Activated CD4-positive, alpha-beta T cell treated with anti-CD3 and anti-CD28 coated beads for 24 hours (primary cell): ENCODE measurements around the gene EPN2.
"Not testable (repeated sequence)": the region's sequence is repeated elsewhere in the genome, so short reads cannot be mapped to it uniquely, and the experiment has no call there.

ENCODE experiments used
- DNase-seq, 2 donors: peaks; one replicate each; pipeline ENCODE4 v3.0.0-alpha.2; 2020; ENCODE audit warnings: low read depth in 2 of 2

Gene EPN2

DNA sequence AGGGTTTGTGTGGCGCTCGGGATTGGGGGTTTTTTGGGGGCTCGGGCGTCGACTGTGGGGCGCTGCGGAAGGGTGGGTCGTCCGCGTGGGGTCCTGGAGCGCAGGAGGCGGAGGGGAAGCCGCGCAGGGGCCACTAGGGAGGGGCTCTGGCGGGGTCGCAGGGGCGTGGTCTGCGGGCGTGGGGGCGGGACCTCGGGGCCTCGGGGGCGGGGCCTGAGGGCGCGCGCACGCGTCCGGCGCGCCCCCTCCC, at the start of gene EPN2:
Gene EPN2 (plus strand): TSS at position 228 of the 250 bp plus-strand sequence. CDS start 45,754 bp downstream, outside the sequence.
- DNase-seq = peak; percentile 40 to 45

- DNase-seq = not testable (repeated sequence)
Measured at GRCh38 chr17:19187883-19188869, 49.0 kb upstream of the EPN2 start.

GRCh38 chr17:19188870-19189708, 48.1 kb upstream of the EPN2 start:
- not testable (repeated sequence) for DNase-seq

DNA sequence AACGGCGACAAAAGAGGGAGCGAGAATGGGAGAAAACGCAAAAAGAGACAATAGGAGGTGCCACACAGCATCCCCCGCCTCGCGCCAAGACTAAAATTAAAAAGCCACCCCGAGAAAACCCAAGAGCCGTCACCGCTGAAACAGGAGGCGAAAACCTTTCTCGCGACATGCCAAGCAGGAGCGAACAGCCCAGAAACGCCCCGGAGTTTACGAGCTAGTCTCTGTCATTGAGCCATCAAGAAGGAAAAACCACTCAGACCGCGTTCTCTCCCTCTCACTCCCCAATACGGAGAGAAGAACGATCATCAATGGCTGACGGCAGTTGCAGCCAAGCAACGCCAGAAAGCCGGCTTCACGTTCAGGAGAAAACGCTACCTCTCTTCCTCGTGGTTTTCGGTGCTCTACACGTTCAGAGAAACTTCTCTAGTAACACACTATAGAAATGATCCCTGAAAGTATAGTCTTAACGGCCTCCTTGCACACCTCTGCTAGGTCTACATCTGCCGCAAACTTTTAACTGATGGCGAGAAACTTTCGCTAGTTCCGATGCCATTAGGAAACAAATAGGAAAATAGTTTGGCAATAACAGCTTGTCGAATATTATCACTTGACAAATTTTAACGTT, 47.3 kb upstream of the EPN2 start:
- DNase-seq = not testable (repeated sequence)

DNA sequence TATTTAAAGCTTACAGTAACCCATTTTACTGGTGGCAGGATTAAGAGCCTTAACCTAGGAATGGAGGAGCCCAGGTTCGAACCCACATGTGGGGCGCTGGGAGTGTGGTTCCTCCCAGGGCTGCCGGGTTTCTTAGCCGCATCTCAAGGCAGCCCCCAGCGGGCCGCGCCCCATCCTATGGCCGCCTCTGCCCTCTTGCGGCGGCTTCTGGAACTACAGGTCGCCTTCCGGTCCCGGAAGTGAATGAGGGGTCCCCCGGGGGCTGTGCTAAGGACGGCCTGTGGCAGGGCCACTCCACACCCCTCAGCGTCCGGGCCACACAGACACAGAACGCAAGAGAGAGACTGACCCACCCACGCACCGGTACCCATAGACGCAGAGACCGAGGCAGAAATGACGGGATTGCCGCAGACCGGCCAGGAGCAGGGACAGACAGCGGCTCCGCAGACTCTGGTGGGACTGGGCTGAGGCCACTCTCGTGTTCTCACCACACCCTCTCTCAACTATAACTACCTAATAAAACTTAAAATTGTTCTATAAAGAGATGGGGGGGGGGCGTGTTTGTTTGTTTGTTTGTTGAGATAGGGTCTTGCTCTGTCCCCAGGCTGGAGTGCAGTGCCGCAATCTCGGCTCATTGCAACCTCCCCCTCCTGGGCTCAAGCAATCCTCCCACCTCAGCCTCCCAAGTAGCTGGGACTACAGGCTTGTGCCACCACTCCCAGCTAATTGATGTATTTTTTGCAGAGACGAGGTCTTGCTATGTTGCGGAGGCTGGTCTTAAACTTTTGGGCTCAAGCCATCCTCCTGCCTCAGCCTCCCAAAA, 40.6 kb upstream of the EPN2 start:
- DNase-seq = not testable (repeated sequence)

DNA sequence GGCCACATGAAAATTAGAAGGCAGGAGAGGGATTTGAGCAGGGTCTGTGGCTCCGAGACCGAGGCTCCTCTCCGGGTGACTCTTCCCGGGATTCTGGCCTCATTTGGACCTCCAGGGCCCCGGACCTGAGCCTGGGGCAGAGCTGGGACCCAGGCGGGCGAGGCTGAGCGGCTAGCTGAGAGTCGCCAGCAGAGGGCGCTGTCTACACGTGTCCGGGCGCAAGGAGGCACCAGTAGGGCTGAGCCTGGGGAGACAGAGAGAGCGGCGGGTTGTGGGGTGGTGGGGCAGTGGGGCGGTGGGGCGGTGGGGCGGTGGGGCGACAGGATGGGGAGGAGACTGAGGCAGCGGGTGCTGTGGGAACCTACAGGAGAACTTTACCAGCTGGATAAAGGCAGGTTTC, 34.7 kb upstream of the EPN2 start:
- DNase-seq = not testable (repeated sequence)

- not testable (repeated sequence) for DNase-seq
Measured at GRCh38 chr17:19203429-19203828, 33.7 kb upstream of the EPN2 start.

- DNase-seq = not testable (repeated sequence)
Measured at GRCh38 chr17:19215074-19215860, 21.9 kb upstream of the EPN2 start.

DNA sequence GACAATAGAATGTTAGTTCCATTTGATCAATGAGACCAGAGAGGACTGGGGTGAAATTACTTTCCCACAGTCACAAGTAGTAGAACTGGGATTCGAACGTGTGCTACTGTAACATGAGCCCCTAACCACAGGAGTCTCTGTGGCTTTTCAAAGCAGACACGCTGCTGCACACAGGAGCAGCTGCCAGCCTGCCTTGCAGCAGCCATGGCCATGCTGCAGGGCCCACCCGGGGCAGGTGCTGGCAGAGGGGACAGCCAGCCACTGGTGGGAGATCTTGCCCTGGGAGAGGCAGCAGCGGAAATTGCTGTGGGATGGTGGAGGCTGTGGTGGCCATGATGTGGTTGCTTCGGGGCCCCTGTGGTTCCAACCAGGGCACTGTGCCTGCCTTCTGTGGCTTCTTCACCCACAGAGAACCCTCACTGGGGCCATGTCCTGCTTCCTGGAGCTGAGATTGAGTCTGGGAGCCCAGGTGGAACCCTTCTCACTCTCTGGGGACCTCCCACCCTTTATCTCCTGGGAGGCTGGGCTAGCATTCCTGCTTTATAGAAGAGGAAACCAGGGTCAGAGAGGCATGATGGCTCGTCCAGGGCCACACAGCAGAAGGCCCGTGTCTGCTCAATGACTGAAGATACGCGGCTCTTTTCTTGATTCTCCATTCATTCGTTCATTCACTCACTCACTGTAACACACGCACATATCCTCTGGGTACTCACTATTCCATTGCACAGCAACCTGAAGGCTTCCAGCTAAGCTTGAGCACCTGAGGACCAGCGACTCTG, 20.8 kb upstream of the EPN2 start:
- DNase-seq = not testable (repeated sequence)

- not testable (repeated sequence) for DNase-seq
Measured at GRCh38 chr17:19218914-19219313, 18.3 kb upstream of the EPN2 start.

DNA sequence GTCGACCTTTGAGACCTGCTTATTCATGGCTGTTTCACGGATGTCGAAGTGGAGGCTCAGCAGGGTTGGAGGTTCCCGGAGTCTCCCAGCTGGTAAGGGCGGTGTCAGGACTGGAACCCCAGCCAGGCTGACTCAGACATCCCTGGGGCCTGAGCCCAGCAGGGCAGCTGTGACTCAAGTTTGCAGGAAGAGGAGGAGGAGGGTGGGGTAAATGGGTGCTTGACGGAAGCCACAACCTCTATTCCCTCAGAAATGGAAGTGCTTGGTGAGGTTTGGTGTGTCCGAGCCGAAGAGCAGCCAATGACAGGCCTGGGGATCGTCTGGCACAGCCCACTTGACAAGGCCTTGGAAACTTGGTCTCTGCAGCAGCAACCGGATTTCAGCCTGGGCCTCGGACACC, 17.8 kb upstream of the EPN2 start:
- DNase-seq = not testable (repeated sequence)

- not testable (repeated sequence) for DNase-seq
Measured at GRCh38 chr17:19220195-19220594, 17.0 kb upstream of the EPN2 start.

DNA sequence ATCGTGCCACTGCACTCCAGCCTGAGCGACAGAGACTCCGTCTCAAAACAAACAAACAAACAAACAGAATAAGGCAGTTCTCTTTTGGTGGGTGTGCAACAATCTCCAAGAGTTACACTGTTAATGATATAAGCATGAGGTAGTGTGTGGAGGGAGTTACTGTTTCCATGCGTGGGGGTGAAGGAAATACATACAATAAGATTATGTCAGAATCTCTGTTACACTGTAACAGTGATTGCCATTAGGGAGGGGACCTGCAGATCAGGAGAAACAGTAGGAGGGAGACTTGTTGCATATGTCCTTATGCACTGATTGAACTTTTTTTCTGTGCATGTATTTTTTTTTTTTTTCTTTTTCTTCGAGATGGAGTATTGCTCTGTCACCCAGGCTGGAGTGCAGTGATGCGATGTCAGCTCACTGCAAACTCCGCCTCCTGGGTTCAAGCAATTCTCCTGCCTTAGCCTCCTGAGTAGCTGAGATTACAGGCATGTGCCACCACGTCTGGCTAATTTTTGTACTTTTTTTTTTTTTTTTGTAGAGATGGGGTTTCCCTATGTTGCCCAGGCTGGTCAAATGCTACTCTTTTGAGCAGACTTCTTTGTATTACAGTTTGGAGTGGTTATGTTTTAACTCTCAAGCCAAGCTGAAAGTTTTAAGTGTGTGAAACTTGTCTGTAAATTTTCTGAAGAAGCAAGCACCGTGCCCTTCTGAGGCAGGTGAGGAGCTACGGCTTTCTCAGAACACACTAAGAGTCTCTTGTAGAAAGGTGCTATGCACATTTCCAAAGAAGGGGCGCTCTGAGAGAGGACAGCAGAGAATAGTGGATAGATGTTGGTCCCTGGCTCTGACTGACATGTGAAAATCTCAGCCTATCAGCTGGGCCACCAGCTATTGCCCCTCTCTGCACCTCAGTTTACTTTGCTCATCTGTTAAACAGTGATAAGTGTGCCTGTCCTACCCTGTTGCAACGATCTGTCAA, 10.3 kb upstream of the EPN2 start:
- DNase-seq = not testable (repeated sequence)

DNA sequence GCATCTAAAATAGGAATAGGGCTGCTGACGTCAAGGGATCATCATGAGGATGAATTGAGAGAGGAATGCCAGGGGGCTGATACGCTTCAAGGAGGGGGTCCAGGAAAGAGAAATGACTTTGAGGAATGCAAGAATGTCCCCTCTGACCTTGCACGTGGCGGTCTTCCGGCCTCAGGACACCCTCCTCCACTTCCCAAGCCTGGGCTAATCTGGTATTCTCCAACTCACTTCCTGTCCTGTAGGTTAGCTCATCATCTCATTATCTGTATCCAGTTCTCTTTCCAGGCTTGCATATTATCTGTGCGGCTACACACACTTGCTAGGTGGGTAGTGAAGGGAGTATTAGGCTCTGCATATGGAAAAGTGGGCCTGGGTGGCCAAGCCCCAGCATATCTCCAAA, 2.5 kb upstream of the EPN2 start:
- not testable (repeated sequence) for DNase-seq

GRCh38 chr17:19236351-19237138, 621 bp upstream of the EPN2 start:
- DNase-seq = not testable (repeated sequence)

DNA sequence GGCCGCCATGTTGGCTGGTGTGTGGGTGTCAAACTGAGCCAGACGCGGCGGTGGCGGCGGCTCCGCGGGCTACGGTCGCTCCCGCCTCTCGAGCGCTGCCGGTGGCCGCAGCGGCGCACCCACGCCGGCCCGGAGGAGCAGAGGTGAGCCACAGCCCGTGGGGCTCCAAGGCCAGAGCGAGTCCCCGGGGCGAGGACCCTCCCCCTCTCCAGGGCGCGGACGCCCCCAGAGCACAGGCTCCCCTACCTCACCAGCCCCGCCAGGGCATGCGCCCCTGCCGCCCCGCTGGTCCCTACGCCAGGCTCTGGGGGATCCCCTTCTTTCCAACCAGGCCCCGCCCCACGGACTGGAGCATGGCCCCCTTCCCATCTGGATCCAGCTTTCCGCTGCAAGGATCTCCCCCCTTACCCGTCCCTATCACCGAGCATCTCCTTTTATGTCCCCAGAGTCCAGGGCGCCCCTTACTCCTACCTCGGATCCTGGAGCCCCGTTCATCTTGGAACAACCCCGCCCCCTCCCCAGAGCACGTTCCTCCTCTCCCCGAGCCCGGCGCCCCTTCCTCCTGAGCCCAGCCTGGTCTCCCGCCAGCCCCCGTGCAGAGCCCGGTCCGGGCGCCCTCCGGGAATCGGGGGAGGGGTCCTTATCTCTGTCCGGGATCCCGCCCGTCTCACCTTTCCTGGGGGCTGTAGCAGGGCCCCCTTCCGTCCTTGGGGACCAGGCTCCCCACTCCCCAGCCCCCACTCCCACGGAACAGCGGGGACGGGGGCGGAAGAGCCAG, 412 bp downstream of the EPN2 start:
- peak; percentile 6 to 16 for DNase-seq

- no peak for DNase-seq
Measured at GRCh38 chr17:19238167-19238505, 970 bp downstream of the EPN2 start.
